ENCODE results near the gene GRIK3.
A peak's percentile ranks its signal among the peaks of the same experiment; 100 is the strongest.
"Not testable (repeated sequence)": the region's sequence is repeated elsewhere in the genome, so short reads cannot be mapped to it uniquely, and the experiment has no call there.

The GRIK3 gene

GRCh38 chr1:37034121-37035013, at the start of gene GRIK3:
TSS of gene GRIK3 (minus strand) at chr1:37034515. CDS start at chr1:37034108, 407 bp downstream.
- DNase-seq = no peak

GRCh38 chr1:37084013-37084412, 49.7 kb upstream of the GRIK3 start:
- no peak for DNase-seq

- DNase-seq = no peak
Measured at GRCh38 chr1:37083603-37084002, 49.3 kb upstream of the GRIK3 start.

- DNase-seq = not testable (repeated sequence)
Measured at GRCh38 chr1:37080296-37080986, 46.1 kb upstream of the GRIK3 start.

GRCh38 chr1:37078866-37079265, 44.6 kb upstream of the GRIK3 start:
- DNase-seq = no peak

- no peak for DNase-seq
Measured at GRCh38 chr1:37076168-37076567, 41.9 kb upstream of the GRIK3 start.

GRCh38 chr1:37073854-37074379, 39.6 kb upstream of the GRIK3 start:
- DNase-seq = peak; percentile 39

GRCh38 chr1:37073152-37073853, 39.0 kb upstream of the GRIK3 start:
- DNase-seq = no peak

GRCh38 chr1:37071829-37072228, 37.5 kb upstream of the GRIK3 start:
- DNase-seq = no peak

GRCh38 chr1:37070126-37070525, 35.8 kb upstream of the GRIK3 start:
- DNase-seq = no peak

GRCh38 chr1:37069406-37069805, 35.1 kb upstream of the GRIK3 start:
- no peak for DNase-seq

- peak; percentile 92 for DNase-seq
Measured at GRCh38 chr1:37068897-37069296, 34.6 kb upstream of the GRIK3 start.

- no peak for DNase-seq
Measured at GRCh38 chr1:37068260-37068659, 33.9 kb upstream of the GRIK3 start.

GRCh38 chr1:37064039-37064438, 29.7 kb upstream of the GRIK3 start:
- no peak for DNase-seq

GRCh38 chr1:37059346-37059745, 25.0 kb upstream of the GRIK3 start:
- DNase-seq = no peak

- DNase-seq = no peak
Measured at GRCh38 chr1:37058424-37058988, 24.2 kb upstream of the GRIK3 start.

GRCh38 chr1:37056325-37056724, 22.0 kb upstream of the GRIK3 start:
- no peak for DNase-seq

GRCh38 chr1:37055631-37056030, 21.3 kb upstream of the GRIK3 start:
- DNase-seq = no peak

GRCh38 chr1:37053173-37053572, 18.9 kb upstream of the GRIK3 start:
- DNase-seq = no peak

GRCh38 chr1:37052120-37052519, 17.8 kb upstream of the GRIK3 start:
- DNase-seq = no peak

GRCh38 chr1:37051346-37051745, 17.0 kb upstream of the GRIK3 start:
- no peak for DNase-seq

- no peak for DNase-seq
Measured at GRCh38 chr1:37047542-37047941, 13.2 kb upstream of the GRIK3 start.

GRCh38 chr1:37043101-37043500, 8.8 kb upstream of the GRIK3 start:
- DNase-seq = no peak
